ENCODE data around the gene KRTAP17-1. TPM values are rescaled to one million over a fixed set of nuclear protein-coding genes. Genes with fewer than 3 reads are reported as not detected.

Gene KRTAP17-1
- total and polyA plus RNA-seq, 2 of the 4 experiments (the other 2 are of a cell fraction): not detected

- Histone ChIP-seq H4K91ac (ENCODE audit: insufficient read depth, low read depth, low read length) (peak overlapping the region; percentile 50), H3K4me1 (ENCODE audit: control insufficient read depth, insufficient read depth, low read length) (peaks cover 4% of the 10 kb centered on the region; the same call in 1 of the 2 replicates), H4K20me1 (ENCODE audit: insufficient read depth, low read length) (no peaks in the 10 kb centered on the region), H2BK5ac (ENCODE audit: low read depth, low read length, poor library complexity, severe bottlenecking) (peak overlapping the region; percentile 71), H4K5ac (ENCODE audit: low read depth, low read length) (no peak overlapping the region), H4K8ac (ENCODE audit: low read depth in 2 of 2, low read length in 2 of 2) (peak overlapping the region; percentile 17 to 31; a peak in 2 of 4 replicates), H2AK9ac (replicated peaks; ENCODE audit: low read depth, low read length, poor library complexity) (no peak overlapping the region), H3K27ac (ENCODE audit: insufficient read depth, low read length) (no peak overlapping the region), H3K23ac (ENCODE audit: low read depth, low read length) (no peak overlapping the region), H3K9me3 (ENCODE audit: control insufficient read depth, insufficient read depth, low read length) (no peaks in the 10 kb centered on the region), H2AFZ (replicated peaks; ENCODE audit: low read length, poor library complexity) (no peak overlapping the region), H2BK15ac (ENCODE audit: low read depth, low read length) (peak overlapping the region; percentile 22; the same call in 2 of the 3 replicates), H3K18ac (ENCODE audit: low read depth, low read length) (peak overlapping the region; percentile 61; the same call in 1 of the 2 replicates), H3K36me3 (ENCODE audit: control insufficient read depth, insufficient read depth, low read length) (no peaks in the 10 kb centered on the region), H3K4me3 (ENCODE audit: insufficient read depth, low read depth, low read length) (no peak overlapping the region), H3K56ac (ENCODE audit: extremely low read depth, insufficient read depth, low read length) (no peak overlapping the region), H3K4me2 (ENCODE audit: low read depth, low read length) (peak overlapping the region; percentile 57; the same call in 1 of the 2 replicates), H3K9ac (ENCODE audit: low read depth, low read length) (no peak overlapping the region), H2BK20ac (ENCODE audit: low read depth, low read length) (peak overlapping the region; percentile 78; the same call in 1 of the 2 replicates), H3K27me3 (ENCODE audit: control insufficient read depth, insufficient read depth, low read length) (no peaks in the 10 kb centered on the region), H3K4ac (ENCODE audit: low read depth, low read length) (peak overlapping the region; percentile 66; the same call in 1 of the 2 replicates), H3K9me1 (ENCODE audit: insufficient read depth, low read length) (peaks cover 7% of the 10 kb centered on the region), H3K14ac (replicated peaks; ENCODE audit: low read depth, low read length) (peak overlapping the region; percentile 38), H2BK120ac (ENCODE audit: low read depth, low read length) (peak overlapping the region; percentile 78), H3K79me1 (ENCODE audit: low read depth in 1 of 2, low read length in 2 of 2) (no peaks in the 10 kb centered on the region), H2AK5ac (ENCODE audit: low read depth, low read length) (no peak overlapping the region)
- intact Hi-C loops (cut with micrococcal nuclease) (no loop called here), dilution Hi-C loops (cut with HindIII; ENCODE audit: low sequenced_read_pairs, unreplicated experiment) (no loop called here), in situ Hi-C loops (cut with MboI; ENCODE audit: low sequenced_read_pairs) (no loop called here)
- TF ChIP-seq, protein P1, sequence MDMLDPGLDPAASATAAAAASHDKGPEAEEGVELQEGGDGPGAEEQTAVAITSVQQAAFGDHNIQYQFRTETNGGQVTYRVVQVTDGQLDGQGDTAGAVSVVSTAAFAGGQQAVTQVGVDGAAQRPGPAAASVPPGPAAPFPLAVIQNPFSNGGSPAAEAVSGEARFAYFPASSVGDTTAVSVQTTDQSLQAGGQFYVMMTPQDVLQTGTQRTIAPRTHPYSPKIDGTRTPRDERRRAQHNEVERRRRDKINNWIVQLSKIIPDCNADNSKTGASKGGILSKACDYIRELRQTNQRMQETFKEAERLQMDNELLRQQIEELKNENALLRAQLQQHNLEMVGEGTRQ (IDR thresholded peaks at IDR 0.05; ENCODE audit: low read depth, low read length): no peak
- TF ChIP-seq SMC3 (IDR thresholded peaks at IDR 0.05; ENCODE audit: low read depth, low read length): no peak
- no peak for TF ChIP-seq RAD21 (IDR thresholded peaks at IDR 0.05; ENCODE audit: low read length)
- no peak for TF ChIP-seq CEBPB (IDR thresholded peaks at IDR 0.05; ENCODE audit: low read depth, low read length)
- TF ChIP-seq FOS (IDR thresholded peaks at IDR 0.05; ENCODE audit: low read depth, low read length): no peak
- TF ChIP-seq POLR2A (IDR thresholded peaks at IDR 0.05; ENCODE audit: low read depth, low read length): no peak
- TF ChIP-seq RCOR1 (IDR thresholded peaks at IDR 0.05; ENCODE audit: insufficient replicate concordance, low read length): no peak
- TF ChIP-seq RFX5 (IDR thresholded peaks at IDR 0.05; ENCODE audit: low read depth, low read length): no peak
- TF ChIP-seq, protein P2, sequence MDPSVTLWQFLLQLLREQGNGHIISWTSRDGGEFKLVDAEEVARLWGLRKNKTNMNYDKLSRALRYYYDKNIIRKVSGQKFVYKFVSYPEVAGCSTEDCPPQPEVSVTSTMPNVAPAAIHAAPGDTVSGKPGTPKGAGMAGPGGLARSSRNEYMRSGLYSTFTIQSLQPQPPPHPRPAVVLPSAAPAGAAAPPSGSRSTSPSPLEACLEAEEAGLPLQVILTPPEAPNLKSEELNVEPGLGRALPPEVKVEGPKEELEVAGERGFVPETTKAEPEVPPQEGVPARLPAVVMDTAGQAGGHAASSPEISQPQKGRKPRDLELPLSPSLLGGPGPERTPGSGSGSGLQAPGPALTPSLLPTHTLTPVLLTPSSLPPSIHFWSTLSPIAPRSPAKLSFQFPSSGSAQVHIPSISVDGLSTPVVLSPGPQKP (IDR thresholded peaks at IDR 0.05; ENCODE audit: borderline replicate concordance, low read depth, low read length): no peak
- no TSS peak for BruUV-seq (replicated peaks)
- ChIA-PET POLR2A (ENCODE audit: unreplicated experiment) (no interaction called here), CTCF (no interaction called here)
- no peak for ATAC-seq (ENCODE audit: low read depth)
- no CpG with 5 or more reads among the region's 2 CpGs for WGBS, 2 experiments (ENCODE audit: extremely low coverage in 2 of 2, insufficient read length in 1 of 2)
- no peak for DNase-seq
Measured at GRCh38 chr17:41284546-41284945, 31.0 kb downstream of the KRTAP17-1 start.
